ENCODE measurements around the gene STX8.

DNA sequence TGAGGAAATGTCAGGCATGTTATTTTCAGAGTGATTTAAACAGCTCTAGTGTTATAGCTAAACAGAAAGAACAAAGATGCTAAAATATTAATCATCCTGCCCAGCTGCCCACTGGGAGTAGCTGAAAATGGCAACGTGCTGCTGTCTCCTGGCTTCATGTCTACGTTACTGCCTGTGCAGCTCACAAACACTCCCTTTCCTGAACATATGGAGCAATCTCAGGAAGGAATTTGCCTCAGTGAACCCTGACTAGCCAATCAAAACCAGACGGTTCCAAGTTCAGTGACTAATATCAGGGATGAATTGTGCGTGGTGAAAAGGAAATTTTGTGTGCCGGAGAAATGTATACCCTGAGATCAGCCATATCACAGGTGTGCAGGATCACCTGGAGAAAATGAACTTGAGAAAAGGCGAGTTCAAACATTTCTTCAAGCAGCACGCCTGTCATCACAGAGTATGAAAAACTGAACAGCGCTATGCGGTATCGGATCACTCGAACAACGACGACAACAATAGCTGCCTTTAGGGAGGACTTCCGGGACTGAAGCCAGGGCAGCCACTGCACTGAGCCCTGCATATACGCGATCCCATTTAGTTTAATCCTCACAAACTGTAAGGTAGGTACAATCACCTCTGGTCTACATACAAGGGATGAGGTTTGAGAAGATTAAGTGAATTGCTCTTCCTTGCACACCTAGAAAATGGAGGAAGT is 110.3 kb downstream of the STX8 start:
- TF ChIP-seq CTCF (IDR thresholded peaks at IDR 0.05) = no peak
- no peak for TF ChIP-seq POLR2A (IDR thresholded peaks at IDR 0.05)
- peak; percentile 14 for TF ChIP-seq EP300 (IDR thresholded peaks at IDR 0.05)

Data from stomach (tissue), 4 donors.